ENCODE data around the gene RASSF5. TPM values are rescaled to one million over a fixed set of nuclear protein-coding genes. Genes with fewer than 3 reads are reported as not detected.

Gene RASSF5
- polyA plus RNA-seq, 1 donor from 2014 or later, result 4.0 TPM

DNA sequence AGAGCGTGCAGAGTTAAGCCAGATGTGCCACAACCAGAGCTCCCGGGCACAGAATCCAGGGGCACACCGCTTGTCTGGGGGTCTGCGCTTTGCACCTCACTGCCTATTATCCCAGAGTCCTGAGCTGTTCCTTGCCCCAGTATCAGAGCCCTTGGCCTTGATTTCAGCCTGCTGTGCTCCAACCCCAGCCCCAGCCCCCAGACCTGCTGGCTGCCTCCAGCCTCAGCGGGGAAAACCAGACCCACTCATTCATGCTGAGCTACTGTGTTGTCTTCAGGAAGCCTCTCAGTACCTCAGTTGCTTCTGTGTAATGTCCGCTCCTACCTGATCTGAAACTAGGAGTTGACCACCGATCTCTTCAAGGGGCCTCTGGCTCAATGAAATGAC is 35.9 kb upstream of the RASSF5 start:
- H3K4me3 ChIP-seq (ENCODE audit: low read length), result no peak overlapping the region
- no peaks in the 10 kb centered on the region for H3K9me3 ChIP-seq (ENCODE audit: low read length)
- H4K20me1 ChIP-seq (ENCODE audit: insufficient read depth), result no peaks in the 10 kb centered on the region
- no peak overlapping the region for H2AFZ ChIP-seq (ENCODE audit: low read depth, low read length)
- no peaks in the 10 kb centered on the region for H3K27me3 ChIP-seq (ENCODE audit: insufficient read depth, low read depth, low read length)
- H3K4me2 ChIP-seq (ENCODE audit: low read length), result no peak overlapping the region
- no peak overlapping the region for H3K9ac ChIP-seq (ENCODE audit: low read length)
- H3K79me2 ChIP-seq (replicated peaks; ENCODE audit: insufficient read depth, low read length), result no peaks in the 10 kb centered on the region
- H3K36me3 ChIP-seq (ENCODE audit: insufficient read depth, low read length), result no peaks in the 10 kb centered on the region
- H3K9me2 ChIP-seq (ENCODE audit: insufficient read depth, low read length), result no peaks in the 10 kb centered on the region
- no peak overlapping the region for H3K27ac ChIP-seq (ENCODE audit: low read length)
- H3F3A ChIP-seq (ENCODE audit: insufficient read depth, low read length, poor library complexity, severe bottlenecking), result no peaks in the 10 kb centered on the region
- TF ChIP-seq EP300 (conservative IDR thresholded peaks at IDR 0.05; ENCODE audit: poor library complexity, severe bottlenecking), result no peak
- TF ChIP-seq, protein P1, sequence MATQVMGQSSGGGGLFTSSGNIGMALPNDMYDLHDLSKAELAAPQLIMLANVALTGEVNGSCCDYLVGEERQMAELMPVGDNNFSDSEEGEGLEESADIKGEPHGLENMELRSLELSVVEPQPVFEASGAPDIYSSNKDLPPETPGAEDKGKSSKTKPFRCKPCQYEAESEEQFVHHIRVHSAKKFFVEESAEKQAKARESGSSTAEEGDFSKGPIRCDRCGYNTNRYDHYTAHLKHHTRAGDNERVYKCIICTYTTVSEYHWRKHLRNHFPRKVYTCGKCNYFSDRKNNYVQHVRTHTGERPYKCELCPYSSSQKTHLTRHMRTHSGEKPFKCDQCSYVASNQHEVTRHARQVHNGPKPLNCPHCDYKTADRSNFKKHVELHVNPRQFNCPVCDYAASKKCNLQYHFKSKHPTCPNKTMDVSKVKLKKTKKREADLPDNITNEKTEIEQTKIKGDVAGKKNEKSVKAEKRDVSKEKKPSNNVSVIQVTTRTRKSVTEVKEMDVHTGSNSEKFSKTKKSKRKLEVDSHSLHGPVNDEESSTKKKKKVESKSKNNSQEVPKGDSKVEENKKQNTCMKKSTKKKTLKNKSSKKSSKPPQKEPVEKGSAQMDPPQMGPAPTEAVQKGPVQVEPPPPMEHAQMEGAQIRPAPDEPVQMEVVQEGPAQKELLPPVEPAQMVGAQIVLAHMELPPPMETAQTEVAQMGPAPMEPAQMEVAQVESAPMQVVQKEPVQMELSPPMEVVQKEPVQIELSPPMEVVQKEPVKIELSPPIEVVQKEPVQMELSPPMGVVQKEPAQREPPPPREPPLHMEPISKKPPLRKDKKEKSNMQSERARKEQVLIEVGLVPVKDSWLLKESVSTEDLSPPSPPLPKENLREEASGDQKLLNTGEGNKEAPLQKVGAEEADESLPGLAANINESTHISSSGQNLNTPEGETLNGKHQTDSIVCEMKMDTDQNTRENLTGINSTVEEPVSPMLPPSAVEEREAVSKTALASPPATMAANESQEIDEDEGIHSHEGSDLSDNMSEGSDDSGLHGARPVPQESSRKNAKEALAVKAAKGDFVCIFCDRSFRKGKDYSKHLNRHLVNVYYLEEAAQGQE (IDR thresholded peaks at IDR 0.05; ENCODE audit: borderline replicate concordance), result no peak
- TF ChIP-seq TAF1 (IDR thresholded peaks at IDR 0.05; ENCODE audit: low read depth), result no peak
- TF ChIP-seq EZH2 (IDR thresholded peaks at IDR 0.05; ENCODE audit: borderline replicate concordance, insufficient read depth, low read length, poor library complexity, severe bottlenecking), result no peak
- TF ChIP-seq, protein P2, sequence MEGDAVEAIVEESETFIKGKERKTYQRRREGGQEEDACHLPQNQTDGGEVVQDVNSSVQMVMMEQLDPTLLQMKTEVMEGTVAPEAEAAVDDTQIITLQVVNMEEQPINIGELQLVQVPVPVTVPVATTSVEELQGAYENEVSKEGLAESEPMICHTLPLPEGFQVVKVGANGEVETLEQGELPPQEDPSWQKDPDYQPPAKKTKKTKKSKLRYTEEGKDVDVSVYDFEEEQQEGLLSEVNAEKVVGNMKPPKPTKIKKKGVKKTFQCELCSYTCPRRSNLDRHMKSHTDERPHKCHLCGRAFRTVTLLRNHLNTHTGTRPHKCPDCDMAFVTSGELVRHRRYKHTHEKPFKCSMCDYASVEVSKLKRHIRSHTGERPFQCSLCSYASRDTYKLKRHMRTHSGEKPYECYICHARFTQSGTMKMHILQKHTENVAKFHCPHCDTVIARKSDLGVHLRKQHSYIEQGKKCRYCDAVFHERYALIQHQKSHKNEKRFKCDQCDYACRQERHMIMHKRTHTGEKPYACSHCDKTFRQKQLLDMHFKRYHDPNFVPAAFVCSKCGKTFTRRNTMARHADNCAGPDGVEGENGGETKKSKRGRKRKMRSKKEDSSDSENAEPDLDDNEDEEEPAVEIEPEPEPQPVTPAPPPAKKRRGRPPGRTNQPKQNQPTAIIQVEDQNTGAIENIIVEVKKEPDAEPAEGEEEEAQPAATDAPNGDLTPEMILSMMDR (IDR thresholded peaks at IDR 0.05; ENCODE audit: poor library complexity, severe bottlenecking), result no peak
- no peak for TF ChIP-seq SMC3 (conservative IDR thresholded peaks at IDR 0.05; ENCODE audit: poor library complexity)
- TF ChIP-seq POLR2AphosphoS5 (IDR thresholded peaks at IDR 0.05), result no peak
- TF ChIP-seq MXI1 (conservative IDR thresholded peaks at IDR 0.05; ENCODE audit: poor library complexity, severe bottlenecking), result no peak
- no peak for TF ChIP-seq RAD21 (conservative IDR thresholded peaks at IDR 0.05)

- no peak overlapping the region for H2AFZ ChIP-seq (ENCODE audit: low read depth, low read length)
- H3K9ac ChIP-seq (ENCODE audit: low read length), result no peak overlapping the region
- H3K9me3 ChIP-seq (ENCODE audit: low read length), result no peaks in the 10 kb centered on the region
- no peaks in the 10 kb centered on the region for H3K27me3 ChIP-seq (ENCODE audit: insufficient read depth, low read depth, low read length)
- no peaks in the 10 kb centered on the region for H4K20me1 ChIP-seq (ENCODE audit: insufficient read depth)
- no peak for TF ChIP-seq MXI1 (conservative IDR thresholded peaks at IDR 0.05; ENCODE audit: poor library complexity, severe bottlenecking)
- TF ChIP-seq, protein P2 (IDR thresholded peaks at IDR 0.05; ENCODE audit: poor library complexity, severe bottlenecking), result no peak
- no peak for TF ChIP-seq RAD21 (conservative IDR thresholded peaks at IDR 0.05)
- TF ChIP-seq, protein P1 (IDR thresholded peaks at IDR 0.05; ENCODE audit: borderline replicate concordance), result no peak
- TF ChIP-seq TAF1 (IDR thresholded peaks at IDR 0.05; ENCODE audit: low read depth), result no peak
- TF ChIP-seq EZH2 (IDR thresholded peaks at IDR 0.05; ENCODE audit: borderline replicate concordance, insufficient read depth, low read length, poor library complexity, severe bottlenecking), result no peak
- TF ChIP-seq EP300 (conservative IDR thresholded peaks at IDR 0.05; ENCODE audit: poor library complexity, severe bottlenecking), result no peak
- no peak for TF ChIP-seq SMC3 (conservative IDR thresholded peaks at IDR 0.05; ENCODE audit: poor library complexity)
- TF ChIP-seq POLR2AphosphoS5 (IDR thresholded peaks at IDR 0.05), result no peak
- no peak overlapping the region for H3K4me3 ChIP-seq (ENCODE audit: low read length)
- H3K27ac ChIP-seq (ENCODE audit: low read length), result no peak overlapping the region
- H3K79me2 ChIP-seq (replicated peaks; ENCODE audit: insufficient read depth, low read length), result no peaks in the 10 kb centered on the region
- no peak overlapping the region for H3K4me2 ChIP-seq (ENCODE audit: low read length)
- no peaks in the 10 kb centered on the region for H3K36me3 ChIP-seq (ENCODE audit: insufficient read depth, low read length)
- no peaks in the 10 kb centered on the region for H3F3A ChIP-seq (ENCODE audit: insufficient read depth, low read length, poor library complexity, severe bottlenecking)
- H3K9me2 ChIP-seq (ENCODE audit: insufficient read depth, low read length), result no peaks in the 10 kb centered on the region
Measured at GRCh38 chr1:206472024-206472423, 35.3 kb upstream of the RASSF5 start.

All from neural cell (in vitro differentiated cells).